ENCODE results near the gene CLDND2.

GRCh38 chr19:51402117-51402516 lies 33.3 kb upstream of the CLDND2 start:
- TF ChIP-seq BCL11A (tag by site-specific recombination; IDR thresholded peaks at IDR 0.05; ENCODE audit: low read depth) (no peak), ZBTB17 (tag by site-specific recombination; IDR thresholded peaks at IDR 0.05) (no peak), ZNF23 (tag by site-specific recombination; IDR thresholded peaks at IDR 0.05; ENCODE audit: borderline replicate concordance) (no peak), ZNF311 (tag by site-specific recombination; IDR thresholded peaks at IDR 0.05; ENCODE audit: borderline replicate concordance) (no peak), OVOL3 (tag by site-specific recombination; IDR thresholded peaks at IDR 0.05) (no peak), ZNF350 (tag by site-specific recombination; IDR thresholded peaks at IDR 0.05) (no peak), ZNF658 (tag by site-specific recombination; IDR thresholded peaks at IDR 0.05) (no peak), ZNF843 (tag by site-specific recombination; IDR thresholded peaks at IDR 0.05) (no peak), ZBTB49 (tag by site-specific recombination; IDR thresholded peaks at IDR 0.05; ENCODE audit: low read depth) (no peak), ZNF670 (tag by site-specific recombination; IDR thresholded peaks at IDR 0.05; ENCODE audit: low read depth) (no peak), ATF2 (tag by site-specific recombination; IDR thresholded peaks at IDR 0.05; ENCODE audit: low read depth) (no peak), CTCF (tag by site-specific recombination; IDR thresholded peaks at IDR 0.05) (no peak), TCF7L2 (IDR thresholded peaks at IDR 0.05; ENCODE audit: borderline replicate concordance, low read depth, low read length) (no peak), REST (tag by site-specific recombination; IDR thresholded peaks at IDR 0.05) (no peak)
